Measurements from ENCODE around the gene NSUN2.
"Not testable (repeated sequence)": the region's sequence is repeated elsewhere in the genome, so short reads cannot be mapped to it uniquely, and the experiment has no call there.

NSUN2 gene

GRCh38 chr5:6582507-6583048 is 50.3 kb downstream of the NSUN2 start:
- DNase-seq (ENCODE audit: low spot score): no peak

- no peak for DNase-seq (ENCODE audit: low spot score)
Measured at GRCh38 chr5:6581559-6582426, 51.1 kb downstream of the NSUN2 start.

DNA sequence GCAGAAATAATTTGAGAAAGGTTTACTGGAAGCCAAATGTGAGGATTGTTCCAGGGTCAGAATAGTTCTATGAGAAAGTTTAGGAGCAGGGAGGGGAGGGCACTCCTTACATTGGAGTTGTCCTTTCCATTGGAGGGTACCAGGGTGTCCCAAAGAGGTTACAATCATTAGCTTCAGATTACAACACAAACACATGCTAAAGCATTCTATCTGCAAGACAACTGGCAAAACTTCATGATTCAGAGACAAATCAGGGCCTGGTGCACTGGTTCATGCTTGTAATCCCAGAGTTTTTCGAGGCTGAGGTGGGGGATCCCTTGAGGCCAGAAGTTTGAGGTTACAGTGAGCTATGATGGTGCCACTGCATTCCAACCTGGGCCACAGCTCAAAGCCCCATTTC is 51.8 kb downstream of the NSUN2 start:
- DNase-seq (ENCODE audit: low spot score): no peak

DNA sequence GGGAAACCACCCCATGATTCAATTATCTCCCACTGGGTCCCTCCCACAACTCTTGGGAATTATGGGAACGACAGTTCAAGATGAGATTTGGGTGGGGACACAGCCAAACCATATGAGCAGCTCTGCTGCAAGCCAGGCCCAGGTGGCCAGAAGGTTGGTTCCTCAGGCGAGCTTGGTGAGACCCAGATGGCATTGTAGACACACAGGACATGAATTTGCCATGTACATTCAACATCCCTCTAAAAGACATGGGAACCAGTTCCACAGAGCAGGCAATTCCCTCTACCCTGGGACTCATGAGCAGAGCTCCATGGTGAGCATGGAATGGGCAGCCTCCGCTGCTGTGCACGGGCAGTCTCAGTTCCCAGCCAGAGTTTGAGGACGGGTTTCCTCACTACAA is 53.3 kb downstream of the NSUN2 start:
- no peak for DNase-seq (ENCODE audit: low spot score)

DNA sequence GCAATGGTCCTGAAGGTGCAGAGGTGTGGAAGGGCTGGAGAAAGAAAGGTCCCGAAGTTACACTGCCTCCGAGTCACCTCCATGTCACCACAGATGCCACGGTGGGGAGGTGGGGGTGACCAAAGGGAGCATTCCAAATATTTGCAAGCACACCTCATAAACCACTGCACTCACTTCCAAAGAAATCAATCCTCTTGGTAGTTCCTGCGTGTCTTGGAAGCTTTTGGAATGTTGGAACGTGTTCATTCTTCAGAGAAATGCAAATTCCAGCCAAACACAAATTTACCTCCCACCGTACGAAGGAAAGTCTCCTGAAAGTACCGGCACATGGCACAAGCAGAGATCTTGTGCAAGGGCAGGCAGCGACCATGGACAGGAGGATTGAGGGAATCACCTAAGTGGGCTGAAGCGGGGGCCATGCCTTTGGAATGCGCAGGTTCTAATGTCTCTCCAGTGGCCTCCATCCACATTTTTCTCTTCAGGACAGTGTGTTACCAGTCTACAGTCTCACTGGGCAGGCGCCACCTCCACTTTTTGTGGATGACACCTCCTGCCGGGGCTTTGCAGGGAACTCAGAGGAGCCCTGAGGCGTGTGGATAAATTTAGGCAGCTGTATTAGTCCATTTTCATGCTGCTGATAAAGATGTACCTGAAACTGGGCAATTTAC is 54.0 kb downstream of the NSUN2 start:
- no peak for DNase-seq (ENCODE audit: low spot score)

DNA sequence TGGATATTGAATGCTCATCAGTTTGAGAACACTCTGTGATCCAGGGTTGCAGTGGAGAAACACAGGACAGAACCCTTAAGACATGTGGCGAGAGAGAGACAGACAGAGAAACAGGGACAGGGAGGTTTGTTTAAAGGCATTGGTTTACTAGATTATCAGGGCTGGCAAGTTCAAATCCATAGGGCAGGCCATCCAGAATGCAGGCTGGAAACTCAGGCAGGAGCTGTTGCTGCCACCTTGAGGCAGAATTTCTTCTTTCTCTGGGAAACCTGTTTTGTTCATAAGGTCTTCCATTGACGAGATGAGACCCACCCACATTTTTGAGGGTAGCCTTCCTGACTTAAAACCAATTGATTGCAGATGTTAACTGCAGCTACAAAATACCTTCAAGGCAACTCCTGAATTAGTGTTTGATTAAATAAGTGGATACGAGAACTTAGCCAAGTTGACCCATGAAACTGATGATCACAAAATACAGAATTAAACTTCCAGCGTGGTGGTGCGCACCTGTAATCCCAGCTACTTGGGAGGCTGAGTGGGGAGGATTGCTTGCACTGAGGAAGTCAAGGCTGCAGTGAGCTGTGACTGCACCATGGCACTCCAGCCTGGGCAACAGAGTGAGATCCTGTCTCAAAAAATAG is 55.9 kb downstream of the NSUN2 start:
- peak; percentile 36 for DNase-seq (ENCODE audit: low spot score)

DNA sequence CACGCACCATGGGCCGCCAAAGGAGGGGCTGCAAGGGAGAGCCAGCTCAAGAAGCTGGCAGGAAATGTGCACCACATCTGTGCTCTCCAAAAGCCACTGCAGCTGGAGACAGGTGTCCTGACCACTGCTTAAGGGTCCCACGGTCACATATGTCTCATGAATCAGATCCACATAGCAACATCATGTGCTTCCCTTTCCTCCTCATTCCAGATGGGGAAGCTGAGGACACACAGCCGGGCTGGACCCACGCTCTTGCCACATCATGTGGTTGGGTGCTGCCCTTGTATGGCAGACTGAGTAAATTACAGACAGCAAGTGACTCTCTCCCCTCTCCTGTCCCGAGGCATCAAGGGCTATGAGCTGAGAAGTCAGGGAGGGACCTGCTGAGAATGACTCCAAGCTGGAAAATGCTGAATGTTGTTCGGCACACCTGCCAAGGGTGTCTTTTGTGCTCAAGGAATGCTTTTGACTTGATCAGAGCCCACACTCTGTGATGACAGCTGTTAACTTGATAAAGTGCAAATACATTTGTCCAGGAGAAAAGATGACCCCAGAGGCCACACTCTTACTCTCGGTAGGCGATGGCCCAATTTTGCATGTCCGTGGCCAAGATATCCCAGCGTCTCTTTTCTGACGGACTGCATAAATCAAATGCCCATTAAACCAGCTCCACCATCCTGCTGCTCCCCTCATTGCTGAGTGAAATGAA is 58.2 kb downstream of the NSUN2 start:
- DNase-seq (ENCODE audit: low spot score): peak; percentile 42

- peak; percentile 31 for DNase-seq (ENCODE audit: low spot score)
Measured at GRCh38 chr5:6574111-6574510, 58.7 kb downstream of the NSUN2 start.

GRCh38 chr5:6573651-6574101 is 59.2 kb downstream of the NSUN2 start:
- no peak for DNase-seq (ENCODE audit: low spot score)

GRCh38 chr5:6572825-6573380 is 59.9 kb downstream of the NSUN2 start:
- no peak for DNase-seq (ENCODE audit: low spot score)

DNA sequence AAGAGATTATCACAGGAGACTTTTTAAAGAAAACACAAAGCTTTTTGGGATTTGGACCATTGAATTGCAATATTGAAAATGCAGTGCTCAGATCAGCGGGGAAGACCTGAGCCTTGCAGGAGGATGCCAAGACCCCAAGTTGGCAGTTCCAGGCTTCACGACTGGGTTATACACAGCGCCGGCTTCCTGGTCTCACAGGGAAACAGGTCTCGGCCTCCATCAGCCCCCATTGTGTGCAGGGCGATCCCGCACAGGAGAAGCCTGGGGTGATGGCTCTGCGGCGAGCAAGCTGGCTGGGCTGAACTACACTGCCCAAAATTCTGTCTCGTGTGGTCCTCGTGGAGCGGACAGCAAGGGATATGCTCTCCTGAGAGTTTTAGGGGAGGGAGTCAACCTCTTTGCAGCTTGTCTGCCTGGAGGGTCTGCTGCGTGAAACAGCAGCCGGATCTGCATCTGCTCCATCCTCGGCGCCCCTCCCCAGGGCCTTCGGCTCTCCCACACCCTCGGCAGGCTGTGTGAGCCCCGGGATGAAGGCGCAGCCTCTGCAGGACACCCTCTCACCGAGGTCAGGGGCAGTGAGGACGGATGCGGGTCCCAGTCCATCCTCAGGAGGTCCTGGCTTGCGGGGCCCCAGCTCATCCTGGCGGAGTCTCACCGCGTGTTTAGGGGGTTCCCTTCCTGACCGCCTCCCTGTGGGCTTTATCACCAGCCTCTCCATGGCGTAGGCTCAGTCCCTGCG is 60.6 kb downstream of the NSUN2 start:
- DNase-seq (ENCODE audit: low spot score): no peak

DNA sequence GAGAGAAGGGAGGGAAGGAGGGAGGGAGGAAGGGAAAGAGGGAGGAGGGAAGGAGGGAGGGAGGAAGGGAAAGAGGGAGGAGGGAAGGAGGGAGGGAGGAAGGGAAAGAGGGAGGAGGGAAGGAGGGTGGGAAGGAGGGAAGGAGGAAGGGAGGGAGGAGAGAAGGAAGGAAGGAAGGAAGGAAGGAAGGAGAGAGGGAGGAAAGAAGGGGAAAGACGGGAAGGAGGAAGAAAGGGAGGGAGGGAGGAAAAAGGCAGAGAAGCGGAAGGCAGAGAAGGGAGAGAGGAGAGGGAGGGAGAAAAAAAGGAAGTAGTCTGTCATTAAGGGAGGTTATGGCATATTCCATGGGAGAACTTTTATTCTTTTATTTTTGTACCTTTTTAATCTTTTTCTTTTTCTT is 61.2 kb downstream of the NSUN2 start:
- not testable (repeated sequence) for DNase-seq (ENCODE audit: low spot score)

DNA sequence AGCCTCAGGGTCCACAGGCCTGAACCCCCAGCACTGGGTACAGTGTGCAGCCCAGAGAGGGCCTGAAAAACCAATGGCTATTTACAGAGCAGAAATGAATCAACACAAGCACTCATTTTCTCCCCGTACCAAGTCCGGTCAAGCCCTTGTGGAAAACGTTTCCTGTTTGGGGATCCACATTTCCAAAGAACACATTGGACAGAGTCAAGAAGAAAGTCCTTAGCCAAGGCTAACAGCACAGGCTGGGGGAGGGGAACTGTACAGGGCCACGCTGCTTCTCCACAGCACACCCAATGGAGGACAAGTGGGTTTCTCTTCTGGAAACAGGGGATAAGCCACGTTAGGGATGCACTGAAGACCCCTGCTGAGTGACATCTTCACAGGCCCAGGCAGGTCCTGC is 62.3 kb downstream of the NSUN2 start:
- DNase-seq (ENCODE audit: low spot score): no peak

DNA sequence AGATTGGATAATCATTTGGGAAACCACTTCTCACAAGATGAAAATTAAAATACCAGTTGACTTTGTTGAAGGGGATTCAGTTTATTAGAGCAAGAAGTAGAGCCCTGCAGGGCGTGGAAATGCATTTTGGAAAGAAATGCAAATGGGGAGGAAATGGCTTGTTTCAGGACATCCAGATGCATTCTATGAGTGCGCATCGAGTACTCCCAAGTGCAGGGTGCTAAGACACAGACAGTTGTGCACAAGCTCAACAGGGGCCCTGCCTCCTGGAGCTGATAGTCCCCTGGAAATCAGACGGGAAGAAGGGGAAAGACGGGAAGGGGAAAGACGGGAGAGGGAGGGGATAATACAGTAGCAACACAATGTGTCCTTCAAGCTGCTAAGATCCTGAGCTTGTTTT is 64.0 kb downstream of the NSUN2 start:
- no peak for DNase-seq (ENCODE audit: low spot score)

DNA sequence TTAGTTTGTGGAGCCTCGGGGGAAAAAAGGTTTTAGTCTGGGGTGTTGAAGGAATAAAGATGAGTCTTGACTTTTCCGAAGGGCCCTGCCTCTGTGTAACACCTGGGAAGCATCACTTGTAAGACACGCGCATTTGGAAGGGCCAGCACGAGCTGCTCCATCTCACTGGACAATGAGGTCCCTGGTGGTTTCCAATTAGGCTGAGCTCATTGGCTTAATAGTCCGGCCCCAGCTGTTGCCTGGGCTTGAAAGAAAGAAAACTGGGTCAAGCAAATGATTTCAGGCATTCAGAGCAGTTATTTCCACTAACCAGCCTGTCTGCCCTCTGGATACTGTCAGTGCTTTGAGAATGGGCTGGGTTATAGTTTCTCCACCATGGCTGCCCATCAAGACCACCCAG is 64.5 kb downstream of the NSUN2 start:
- no peak for DNase-seq (ENCODE audit: low spot score)

- DNase-seq (ENCODE audit: low spot score): no peak
Measured at GRCh38 chr5:6567835-6568234, 65.0 kb downstream of the NSUN2 start.

DNA sequence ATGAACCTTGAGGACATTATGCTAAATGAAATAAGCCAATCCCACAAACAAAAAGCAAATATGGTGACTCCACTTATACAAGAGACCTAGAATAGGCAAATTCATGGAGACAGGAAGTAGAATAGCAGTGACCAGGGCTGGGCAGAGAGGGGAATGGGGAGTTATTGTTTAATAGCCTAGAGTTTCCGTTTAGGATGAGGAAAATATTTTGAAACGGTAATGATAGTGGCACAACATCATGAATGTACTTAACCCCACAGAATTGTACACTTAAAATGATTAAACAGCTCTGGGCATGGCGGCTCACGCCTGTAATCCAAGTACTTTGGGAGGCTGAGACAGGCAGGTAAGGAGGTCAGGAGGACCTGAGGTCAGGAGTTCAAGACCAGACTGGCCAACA is 65.8 kb downstream of the NSUN2 start:
- DNase-seq (ENCODE audit: low spot score): no peak

DNA sequence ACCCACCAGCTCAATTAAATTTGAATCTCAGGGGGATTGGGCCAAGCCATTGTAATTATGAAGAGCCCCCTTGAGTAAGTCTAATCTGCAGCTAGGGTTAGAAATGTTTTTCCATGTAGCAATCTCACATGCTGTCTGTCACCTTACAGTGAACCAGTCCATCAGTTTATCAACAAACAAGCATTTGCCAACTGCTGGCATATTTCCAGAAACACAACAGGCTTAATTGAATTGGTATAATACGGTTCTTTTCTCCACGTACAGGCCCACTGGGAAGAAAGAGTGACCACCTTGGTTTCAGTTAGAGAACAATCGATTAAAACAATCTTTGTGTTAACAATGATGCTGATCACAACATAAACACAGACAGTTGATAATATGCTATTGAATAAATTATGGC is 67.4 kb downstream of the NSUN2 start:
- DNase-seq (ENCODE audit: low spot score): no peak

DNA sequence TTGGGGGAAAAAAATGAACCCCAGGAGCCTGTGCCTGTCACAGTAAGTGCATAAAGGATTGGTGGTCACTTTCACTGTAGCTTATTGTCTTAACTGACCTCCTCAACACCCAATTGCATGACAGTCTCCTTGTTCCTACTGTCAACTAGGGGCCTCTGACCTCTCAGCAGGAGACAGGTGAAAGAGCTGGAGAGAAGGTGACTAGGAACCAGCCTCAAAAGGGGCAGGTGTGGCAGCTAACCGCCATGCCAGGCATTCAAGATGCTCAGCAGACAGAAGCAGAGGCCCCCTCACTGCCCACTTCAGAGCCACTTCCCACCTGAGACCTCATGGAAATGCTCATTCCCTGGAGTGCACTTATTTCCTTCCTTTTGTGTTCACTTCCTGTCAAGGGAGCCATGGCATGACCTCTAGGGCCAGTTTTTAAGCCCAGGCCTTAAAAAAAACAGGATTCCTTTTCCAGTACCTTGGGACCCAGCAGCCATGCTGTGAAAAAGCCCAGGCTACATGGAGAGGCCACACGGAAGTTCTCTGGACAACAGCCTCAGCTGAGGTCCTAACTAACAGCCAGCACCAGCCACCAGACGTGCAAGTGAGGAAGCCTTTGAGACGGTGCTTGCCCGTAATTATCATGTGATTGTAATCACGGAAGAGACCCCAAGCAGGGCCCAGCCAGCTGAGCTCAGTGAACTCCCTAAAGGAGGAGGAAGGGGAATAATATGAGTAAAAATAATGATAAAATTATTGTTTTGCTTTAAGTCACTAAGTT is 74.9 kb downstream of the NSUN2 start:
- peak; percentile 32 for DNase-seq (ENCODE audit: low spot score)

- no peak for DNase-seq (ENCODE audit: low spot score)
Measured at GRCh38 chr5:6556802-6557102, 76.1 kb downstream of the NSUN2 start.

All from ecto neural progenitor cell (in vitro differentiated cells).